ENCODE results near the gene BATF2. TPM values are rescaled to one million over a fixed set of nuclear protein-coding genes. Genes with fewer than 3 reads are reported as not detected.

BATF2 gene, protein sequence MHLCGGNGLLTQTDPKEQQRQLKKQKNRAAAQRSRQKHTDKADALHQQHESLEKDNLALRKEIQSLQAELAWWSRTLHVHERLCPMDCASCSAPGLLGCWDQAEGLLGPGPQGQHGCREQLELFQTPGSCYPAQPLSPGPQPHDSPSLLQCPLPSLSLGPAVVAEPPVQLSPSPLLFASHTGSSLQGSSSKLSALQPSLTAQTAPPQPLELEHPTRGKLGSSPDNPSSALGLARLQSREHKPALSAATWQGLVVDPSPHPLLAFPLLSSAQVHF
- 1 to 10 TPM in 3 of 6 donors, under 1 TPM in 2, not detected in 1; 0.13 to 2.9 (median 1.6) TPM for polyA plus RNA-seq (ENCODE audit: low read depth in 6 of 6)

DNA sequence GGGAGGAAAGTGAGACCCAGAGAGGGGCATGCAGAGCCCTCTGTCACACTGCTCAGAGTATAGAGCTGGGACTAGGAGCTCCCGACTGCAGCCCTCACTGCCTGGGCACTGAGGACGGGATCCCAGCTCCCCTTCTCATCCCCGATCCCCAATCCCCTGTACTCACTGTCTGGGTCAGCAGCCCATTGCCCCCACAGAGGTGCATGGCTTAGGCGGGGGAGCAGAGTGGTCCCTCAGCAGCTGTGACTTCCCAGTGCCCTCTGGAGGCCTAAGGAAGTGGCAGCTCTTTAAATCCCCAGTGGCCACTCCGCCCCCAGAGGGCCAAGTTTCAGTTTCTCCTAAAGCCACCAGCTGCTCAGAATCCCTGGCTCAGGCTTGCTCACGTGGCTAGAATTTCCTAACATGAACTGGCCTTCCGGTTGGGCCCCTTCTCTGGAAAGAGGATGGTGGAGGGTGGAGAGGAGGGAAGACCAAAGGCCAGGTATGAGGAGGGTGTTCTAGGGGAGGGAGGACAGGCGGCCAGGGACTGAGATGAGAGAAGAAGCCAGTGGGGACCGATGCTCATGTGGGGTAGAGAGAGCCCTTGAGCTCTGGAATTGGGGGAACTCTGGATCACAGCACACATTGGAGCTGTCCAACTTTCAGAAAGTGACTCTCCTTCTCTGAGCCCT lies at the start of gene BATF2:
Gene BATF2, minus strand, starts transcription at position 262 of the 671 bp plus-strand sequence. Its CDS starts 57 bp downstream, at position 205.
- ATAC-seq (ENCODE audit: low read depth in 2 of 2) = peak; percentile 87 to 88
- Mint-ChIP-seq H3K36me3 (no peaks in the 10 kb centered on the region), H3K27me3 (no peaks in the 10 kb centered on the region), H3K9me3 (no peaks in the 10 kb centered on the region), H3K4me3 (peak within 1 kb of the TSS; percentile 63 to 94 (median 87)), H3K27ac (peak within 1 kb of the TSS in 5 of 6 donors; percentile 54 to 94 (median 78)), H3K4me1 (peaks cover 21 to 25% (median 25%) of the 10 kb centered on the region in 3 donors)
- peak; percentile 31 for DNase-seq

DNA sequence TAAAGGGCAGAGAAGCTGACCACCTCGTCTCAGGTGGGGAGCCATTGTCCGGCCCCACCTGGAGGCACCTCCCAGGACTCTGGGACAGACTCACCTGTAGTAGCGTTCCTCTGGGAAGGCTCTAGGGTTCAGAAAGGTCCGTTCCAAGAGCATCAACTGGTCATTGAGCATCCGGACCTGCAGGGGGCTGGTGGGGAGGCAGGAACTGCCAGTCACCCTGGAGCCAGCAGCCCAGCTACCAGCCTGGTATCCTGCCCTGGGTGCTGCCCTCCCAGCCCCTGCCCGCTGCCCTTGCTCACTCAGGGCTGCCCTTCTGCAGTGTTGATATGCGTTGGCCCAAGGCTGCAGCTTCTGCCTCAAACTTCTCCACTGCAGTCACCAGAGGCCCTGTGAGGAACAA lies 49.0 kb upstream of the BATF2 start:
- H3K36me3 Mint-ChIP-seq = peaks cover 0 to 10% of the 10 kb centered on the region in 2 donors
- no peak overlapping the region for H3K27ac Mint-ChIP-seq
- no peak for ATAC-seq (ENCODE audit: low read depth in 2 of 2)
- DNase-seq = no peak
- H3K4me1 Mint-ChIP-seq = peaks cover 14 to 28% (median 22%) of the 10 kb centered on the region in 3 donors
- no peaks in the 10 kb centered on the region for H3K9me3 Mint-ChIP-seq
- H3K4me3 Mint-ChIP-seq = peak overlapping the region in 3 of 8 donors; percentile 47 to 88 (median 52)
- no peaks in the 10 kb centered on the region for H3K27me3 Mint-ChIP-seq

DNA sequence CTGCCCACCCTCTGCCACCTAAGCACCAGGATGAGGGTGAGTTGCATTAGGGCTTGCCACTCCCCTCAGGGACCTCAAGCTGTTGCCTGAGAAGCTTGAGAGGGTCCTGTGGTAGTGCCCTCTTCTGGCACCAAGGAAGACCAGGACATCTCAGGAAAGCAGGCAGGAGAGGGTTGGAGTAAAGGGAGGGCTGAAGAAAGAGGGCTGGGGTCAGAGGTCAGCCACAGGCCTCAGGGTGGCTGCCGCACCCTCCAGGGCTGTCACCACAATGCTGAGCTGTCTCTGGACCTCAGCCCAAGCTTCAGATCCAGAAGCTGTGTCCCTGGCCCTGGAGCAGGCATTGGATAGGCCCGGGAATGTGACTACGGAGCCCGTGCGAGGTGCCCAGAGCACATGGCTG lies 48.3 kb upstream of the BATF2 start:
- DNase-seq = no peak
- peak overlapping the region in 2 of 8 donors; percentile 50 to 88 for H3K4me3 Mint-ChIP-seq
- no peak overlapping the region for H3K27ac Mint-ChIP-seq
- H3K27me3 Mint-ChIP-seq = no peaks in the 10 kb centered on the region
- H3K9me3 Mint-ChIP-seq = no peaks in the 10 kb centered on the region
- peaks cover 0 to 10% of the 10 kb centered on the region in 2 donors for H3K36me3 Mint-ChIP-seq
- no peak for ATAC-seq (ENCODE audit: low read depth in 2 of 2)
- peaks cover 14 to 32% (median 25%) of the 10 kb centered on the region in 3 donors for H3K4me1 Mint-ChIP-seq

DNA sequence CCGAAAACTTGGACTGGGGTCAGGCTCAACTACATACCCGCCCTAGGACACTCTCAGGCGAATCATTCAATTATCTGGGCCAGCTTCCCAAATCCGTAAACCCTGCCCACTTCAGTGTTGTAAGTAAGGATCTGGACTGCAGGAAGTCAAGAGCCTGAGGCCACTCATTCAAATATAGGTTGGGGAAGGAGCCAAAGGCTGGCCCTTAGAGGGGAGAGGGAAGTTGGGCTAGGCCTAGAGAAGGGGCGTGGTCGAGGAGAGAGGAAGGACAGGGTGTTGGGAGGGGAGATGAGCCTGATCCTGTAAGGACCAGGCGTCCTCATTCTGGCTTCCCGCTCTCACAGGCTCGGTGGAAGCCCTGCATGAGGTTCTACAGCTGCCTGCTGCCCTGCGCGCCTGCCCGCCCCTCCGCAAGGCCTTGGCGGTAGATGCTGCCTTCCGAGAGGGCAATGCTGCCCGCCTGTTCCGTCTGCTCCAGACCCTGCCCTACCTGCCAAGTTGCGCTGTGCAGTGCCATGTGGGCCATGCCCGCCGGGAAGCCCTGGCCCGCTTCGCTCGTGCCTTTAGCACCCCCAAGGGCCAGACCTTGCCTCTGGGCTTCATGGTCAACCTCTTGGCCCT lies 47.2 kb upstream of the BATF2 start:
- peaks cover 0 to 10% of the 10 kb centered on the region in 2 donors for H3K36me3 Mint-ChIP-seq
- peak overlapping the region in 3 of 8 donors; percentile 6 to 88 (median 38) for H3K4me3 Mint-ChIP-seq
- H3K27ac Mint-ChIP-seq = peak overlapping the region in 1 of 6 donors; percentile 76
- H3K4me1 Mint-ChIP-seq = peaks cover 14 to 37% (median 25%) of the 10 kb centered on the region in 3 donors
- H3K9me3 Mint-ChIP-seq = no peaks in the 10 kb centered on the region
- no peak for ATAC-seq (ENCODE audit: low read depth in 2 of 2)
- DNase-seq = no peak
- H3K27me3 Mint-ChIP-seq = no peaks in the 10 kb centered on the region

DNA sequence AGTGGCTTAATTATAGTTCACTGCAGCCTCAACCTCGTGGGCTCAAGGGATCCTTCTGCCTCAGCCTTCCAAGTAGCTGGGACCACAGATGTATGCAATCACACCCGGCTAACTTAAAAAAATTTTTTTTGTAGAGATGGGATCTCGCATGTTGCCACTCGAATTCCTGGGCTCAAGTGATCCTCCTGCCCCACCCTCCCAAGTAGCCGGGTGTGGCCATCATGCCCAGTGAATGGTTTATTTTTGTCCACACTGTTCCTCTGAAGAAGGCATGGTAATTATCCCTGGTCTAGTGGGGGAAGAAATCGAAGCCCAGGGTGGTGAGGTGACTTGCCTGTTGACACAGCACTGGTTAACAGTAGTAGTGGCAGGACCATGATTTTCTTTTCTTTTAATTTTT lies 46.1 kb upstream of the BATF2 start:
- DNase-seq (no peak), ATAC-seq (ENCODE audit: low read depth in 2 of 2) (no peak)
- Mint-ChIP-seq H3K9me3 (no peaks in the 10 kb centered on the region), H3K4me1 (peaks cover 18 to 39% (median 20%) of the 10 kb centered on the region in 3 donors), H3K27me3 (no peaks in the 10 kb centered on the region), H3K27ac (no peak overlapping the region), H3K4me3 (peak overlapping the region; percentile 12 to 94 (median 86)), H3K36me3 (peaks cover 0 to 10% of the 10 kb centered on the region in 2 donors)

DNA sequence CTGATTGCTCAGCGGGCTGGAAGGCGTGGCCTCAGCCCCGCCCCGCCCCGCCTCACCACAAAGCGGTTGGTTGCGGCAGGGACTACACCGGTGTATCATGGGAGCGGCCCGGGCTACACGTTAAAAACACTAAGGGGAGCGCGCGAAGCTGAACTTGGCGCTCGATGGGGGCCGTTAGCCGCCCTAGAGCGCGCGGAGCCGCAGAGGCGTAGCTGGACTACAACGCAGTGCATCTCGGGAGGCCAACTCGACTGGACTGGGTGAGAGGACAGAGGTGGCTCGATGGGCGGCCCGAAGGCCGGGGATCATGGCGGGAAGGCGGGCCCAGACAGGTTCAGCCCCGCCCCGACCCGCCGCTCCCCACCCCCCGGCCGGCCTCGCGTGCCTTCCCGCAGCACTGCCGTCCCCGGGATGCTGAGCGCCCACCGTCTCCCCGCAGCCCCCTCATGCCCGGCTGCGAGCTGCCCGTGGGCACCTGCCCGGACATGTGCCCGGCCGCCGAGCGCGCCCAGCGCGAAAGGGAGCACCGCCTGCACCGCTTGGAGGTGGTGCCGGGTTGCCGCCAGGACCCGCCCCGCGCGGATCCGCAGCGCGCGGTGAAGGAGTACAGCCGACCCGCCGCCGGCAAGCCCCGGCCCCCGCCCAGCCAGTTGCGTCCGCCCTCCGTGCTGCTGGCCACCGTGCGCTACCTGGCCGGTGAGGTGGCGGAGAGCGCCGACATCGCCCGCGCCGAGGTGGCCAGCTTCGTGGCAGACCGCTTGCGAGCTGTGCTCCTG lies 44.3 kb upstream of the BATF2 start, which contains the start of gene SAC3D1:
Gene SAC3D1, plus strand, starts transcription at position 364 of the 776 bp plus-strand sequence. Its CDS starts 83 bp downstream, at position 447.
- Mint-ChIP-seq H3K27ac (peak within 1 kb of the TSS; percentile 79 to 96 (median 92)), H3K4me3 (peak within 1 kb of the TSS; percentile 94 to 97 (median 96)), H3K27me3 (no peaks in the 10 kb centered on the region), H3K36me3 (peaks cover 0 to 10% of the 10 kb centered on the region in 2 donors), H3K9me3 (no peaks in the 10 kb centered on the region), H3K4me1 (peaks cover 9 to 28% (median 13%) of the 10 kb centered on the region in 3 donors)
- peak; percentile 85 to 86 for ATAC-seq (ENCODE audit: low read depth in 2 of 2)
- DNase-seq = peak; percentile 84

DNA sequence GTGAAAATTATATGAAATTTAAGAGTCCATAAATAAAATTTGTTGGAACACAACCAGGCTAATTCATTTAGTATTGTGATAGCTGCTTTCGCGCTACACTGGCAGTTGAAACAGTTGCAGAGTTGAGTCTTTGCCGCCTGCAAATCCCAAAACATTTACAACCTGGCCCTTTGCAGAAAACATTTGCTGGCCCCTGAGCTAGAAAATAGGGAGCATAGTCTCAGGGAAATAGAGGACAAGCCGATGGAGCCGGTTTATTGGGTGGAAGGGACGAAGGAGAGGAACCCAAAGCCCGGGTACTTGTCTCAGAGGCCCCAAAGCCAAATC lies 43.7 kb upstream of the BATF2 start:
- peak overlapping the region; percentile 94 to 97 (median 96) for H3K4me3 Mint-ChIP-seq
- H3K4me1 Mint-ChIP-seq = peaks cover 9 to 28% (median 13%) of the 10 kb centered on the region in 3 donors
- H3K9me3 Mint-ChIP-seq = no peaks in the 10 kb centered on the region
- no peaks in the 10 kb centered on the region for H3K27me3 Mint-ChIP-seq
- no peak for DNase-seq
- peaks cover 0 to 10% of the 10 kb centered on the region in 2 donors for H3K36me3 Mint-ChIP-seq
- H3K27ac Mint-ChIP-seq = peak overlapping the region; percentile 79 to 96 (median 92)
- ATAC-seq (ENCODE audit: low read depth in 2 of 2) = no peak

DNA sequence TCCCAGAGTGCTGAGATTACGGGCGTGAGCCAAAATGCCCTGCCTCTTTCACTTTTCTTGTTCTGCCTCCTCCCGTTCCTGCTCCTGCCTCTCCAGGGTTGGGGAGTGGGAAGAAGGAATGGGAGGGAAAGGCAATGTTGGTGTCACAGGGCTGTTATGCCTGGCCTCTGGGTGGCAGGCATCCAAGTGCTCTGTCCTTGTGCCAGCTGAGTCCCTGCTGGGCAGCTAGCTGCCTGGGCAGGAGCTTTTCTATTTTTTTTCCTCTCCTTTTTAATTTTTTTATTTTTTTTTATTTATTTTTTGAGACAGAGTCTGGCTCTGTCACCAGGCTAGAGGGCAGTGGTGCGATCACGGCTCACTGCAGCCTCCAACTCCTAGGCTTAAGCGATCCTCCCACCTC lies 40.2 kb upstream of the BATF2 start:
- H3K4me3 Mint-ChIP-seq = no peak overlapping the region
- H3K27ac Mint-ChIP-seq = no peak overlapping the region
- no peaks in the 10 kb centered on the region for H3K27me3 Mint-ChIP-seq
- no peaks in the 10 kb centered on the region for H3K9me3 Mint-ChIP-seq
- ATAC-seq (ENCODE audit: low read depth in 2 of 2) (no peak), DNase-seq (no peak)
- peaks cover 5 to 22% (median 9%) of the 10 kb centered on the region in 3 donors for H3K4me1 Mint-ChIP-seq
- H3K36me3 Mint-ChIP-seq = no peaks in the 10 kb centered on the region

DNA sequence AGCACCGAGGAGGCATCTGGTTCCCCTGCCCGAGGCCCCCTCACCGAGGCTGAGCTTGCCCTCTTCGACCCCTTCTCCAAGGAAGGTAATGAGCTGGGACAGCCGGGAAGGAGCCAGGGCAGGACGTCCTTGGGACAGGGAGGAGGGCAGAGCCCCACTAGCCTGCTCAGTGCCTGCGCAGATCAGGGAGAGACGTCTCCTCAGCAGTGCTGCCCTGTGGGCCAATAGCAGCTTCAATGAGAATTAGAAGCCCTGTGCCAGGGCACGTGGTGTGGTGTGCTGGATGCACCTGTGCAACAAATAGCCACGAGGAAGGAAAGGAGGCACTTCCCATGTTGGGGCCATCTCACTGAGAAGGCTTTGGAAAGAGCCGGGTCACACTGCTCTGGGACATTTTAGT lies 38.8 kb upstream of the BATF2 start:
- Mint-ChIP-seq H3K4me1 (peaks cover 1 to 16% (median 6%) of the 10 kb centered on the region in 3 donors), H3K9me3 (no peaks in the 10 kb centered on the region), H3K36me3 (no peaks in the 10 kb centered on the region), H3K27me3 (no peaks in the 10 kb centered on the region), H3K27ac (no peak overlapping the region), H3K4me3 (no peak overlapping the region)
- ATAC-seq (ENCODE audit: low read depth in 2 of 2) (no peak), DNase-seq (no peak)

DNA sequence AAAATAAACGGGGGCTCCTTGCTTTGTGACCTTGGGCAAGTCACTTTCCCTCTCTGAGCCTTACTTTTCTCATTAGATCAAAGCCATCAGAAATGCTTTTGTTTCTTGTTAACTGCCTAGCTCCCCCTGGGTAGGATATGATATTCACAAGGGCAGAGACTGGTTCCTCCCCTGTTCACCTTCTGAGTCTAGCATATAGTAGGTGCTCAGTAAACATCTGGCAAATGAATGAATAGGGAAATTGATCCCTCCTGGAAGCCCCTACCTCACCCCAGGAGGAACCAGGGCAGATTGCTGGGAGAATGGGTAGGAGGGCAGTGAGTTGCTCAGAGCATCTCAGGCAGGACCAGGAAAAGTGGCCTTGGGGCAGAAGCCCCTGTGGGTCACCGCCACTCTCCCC lies 37.7 kb upstream of the BATF2 start:
- DNase-seq = no peak
- no peak for ATAC-seq (ENCODE audit: low read depth in 2 of 2)
- H3K36me3 Mint-ChIP-seq = no peaks in the 10 kb centered on the region
- H3K27me3 Mint-ChIP-seq = no peaks in the 10 kb centered on the region
- no peaks in the 10 kb centered on the region for H3K9me3 Mint-ChIP-seq
- peaks cover 0 to 8% (median 6%) of the 10 kb centered on the region in 3 donors for H3K4me1 Mint-ChIP-seq
- H3K27ac Mint-ChIP-seq = no peak overlapping the region
- no peak overlapping the region for H3K4me3 Mint-ChIP-seq

DNA sequence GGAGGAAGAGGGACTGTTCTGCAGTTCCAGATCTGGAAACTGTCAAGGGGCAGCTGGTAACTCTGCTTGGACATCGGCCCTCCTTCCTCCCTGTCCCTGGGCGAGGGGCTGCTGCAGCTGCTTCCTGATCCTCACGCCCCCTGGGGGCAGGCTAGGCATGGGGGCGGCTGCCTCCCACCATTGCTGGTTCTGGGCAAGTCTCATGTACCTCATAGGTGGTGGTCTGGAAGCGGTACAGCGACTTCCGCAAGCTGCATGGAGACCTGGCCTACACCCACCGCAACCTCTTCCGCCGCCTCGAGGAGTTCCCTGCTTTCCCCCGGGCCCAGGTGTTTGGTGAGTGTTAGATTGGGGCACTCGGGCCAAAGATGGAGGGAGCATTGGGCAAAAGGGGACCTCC lies 35.4 kb upstream of the BATF2 start:
- DNase-seq = no peak
- no peak for ATAC-seq (ENCODE audit: low read depth in 2 of 2)
- Mint-ChIP-seq H3K27ac (no peak overlapping the region), H3K4me1 (peaks cover 8 to 16% (median 10%) of the 10 kb centered on the region in 3 donors), H3K36me3 (no peaks in the 10 kb centered on the region), H3K4me3 (no peak overlapping the region), H3K27me3 (no peaks in the 10 kb centered on the region), H3K9me3 (no peaks in the 10 kb centered on the region)

DNA sequence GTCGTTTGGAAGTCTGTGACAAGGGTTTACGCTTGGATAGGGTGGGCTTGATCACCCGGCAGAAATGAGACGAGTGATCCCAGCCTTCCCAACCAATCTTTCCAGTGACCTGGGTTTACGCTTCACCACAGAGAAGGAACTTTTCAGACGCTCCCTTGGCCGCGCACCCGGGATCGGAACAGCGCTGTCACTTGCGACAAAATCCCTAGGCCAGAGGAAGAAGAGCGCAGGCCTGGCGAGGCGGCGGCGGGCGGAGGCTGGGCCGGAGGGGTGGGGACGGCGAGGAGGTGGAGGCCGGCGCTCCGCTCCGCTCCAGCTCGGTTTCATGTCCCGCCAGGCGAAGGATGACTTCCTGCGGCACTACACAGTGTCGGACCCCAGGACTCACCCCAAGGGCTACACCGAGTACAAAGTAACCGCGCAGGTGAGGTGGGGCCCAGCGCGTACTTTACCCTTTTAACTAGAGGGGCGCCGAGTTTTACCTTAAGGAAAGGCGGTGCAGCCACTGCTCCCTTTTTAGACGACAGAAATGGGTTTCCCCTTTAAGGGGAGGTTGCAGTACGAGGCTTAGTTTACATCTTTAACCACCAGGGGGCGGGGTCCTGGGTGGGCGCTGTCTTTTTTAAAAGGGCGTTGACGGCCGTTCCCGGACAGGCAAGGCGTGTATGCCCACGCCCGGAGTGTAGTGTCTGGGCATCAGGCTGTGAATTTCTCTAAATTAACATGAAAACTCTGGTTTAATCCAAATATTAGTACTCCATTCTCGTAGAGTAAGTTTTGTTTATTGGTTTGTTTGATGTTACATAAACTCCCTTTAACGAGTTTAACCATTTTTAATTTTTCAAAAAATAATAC lies 30.7 kb upstream of the BATF2 start, which contains the start of gene SNX15:
Gene SNX15, plus strand, starts transcription at position 227 of the 855 bp plus-strand sequence. Its CDS starts 99 bp downstream, at position 326.
- ATAC-seq (ENCODE audit: low read depth in 2 of 2) = peak; percentile 83 to 90

More for the DNA sequence above, 30.7 kb upstream of the BATF2 start, which contains the start of gene SNX15:
- H3K4me1 Mint-ChIP-seq = peaks cover 13 to 24% (median 15%) of the 10 kb centered on the region in 3 donors
- H3K4me3 Mint-ChIP-seq = peak within 1 kb of the TSS; percentile 76 to 93 (median 88)
- H3K27ac Mint-ChIP-seq = peak within 1 kb of the TSS; percentile 36 to 93 (median 86)
- no peaks in the 10 kb centered on the region for H3K36me3 Mint-ChIP-seq
- DNase-seq = peak; percentile 94
- no peaks in the 10 kb centered on the region for H3K9me3 Mint-ChIP-seq
- no peaks in the 10 kb centered on the region for H3K27me3 Mint-ChIP-seq
